Liver (tissue), 9 donors: ENCODE results near the gene PFAS. TPM values are rescaled to one million over a fixed set of nuclear protein-coding genes. Genes with fewer than 3 reads are reported as not detected.

Source experiments
- DNase-seq: peaks from one replicate; pipeline ENCODE4 v3.0.0-alpha.2; 2017; ENCODE audit warnings: low spot score
- H3K27ac ChIP-seq, 2 donors: one replicate each; pipeline ENCODE4 v1.7.0; 2013; ENCODE audit warnings: inconsistent platforms in 2 of 2, low read length in 2 of 2, control low read depth in 1 of 2, low read depth in 1 of 2, mild to moderate bottlenecking in 1 of 2
- H3K27me3 ChIP-seq, 4 donors: one replicate each; pipeline versions ENCODE4 v1.6.1 to v1.7.0; 2013; ENCODE audit warnings: low read length in 3 of 4, inconsistent platforms in 1 of 4, mild to moderate bottlenecking in 1 of 4, moderate library complexity in 1 of 4; ENCODE audit not compliant: control insufficient read depth in 4 of 4, insufficient read depth in 4 of 4
- H3K36me3 ChIP-seq, 4 donors: one replicate each; pipeline versions ENCODE4 v1.6.1 to v1.7.0; 2013; ENCODE audit warnings: low read length in 3 of 4, mild to moderate bottlenecking in 3 of 4, low read depth in 1 of 4, moderate library complexity in 1 of 4; ENCODE audit not compliant: control insufficient read depth in 4 of 4, insufficient read depth in 3 of 4
- H3K4me1 ChIP-seq, 4 donors: one replicate each; pipeline versions ENCODE4 v1.6.1 to v1.7.0; 2013; ENCODE audit warnings: low read length in 3 of 4, mild to moderate bottlenecking in 3 of 4, moderate library complexity in 1 of 4; ENCODE audit not compliant: control insufficient read depth in 4 of 4, insufficient read depth in 4 of 4
- H3K4me3 ChIP-seq, 3 donors: one replicate each; pipeline versions ENCODE4 v1.6.1 to v1.7.0; 2013; ENCODE audit warnings: low read length in 3 of 3, control low read depth in 1 of 3, low read depth in 1 of 3, mild to moderate bottlenecking in 1 of 3
- H3K9ac ChIP-seq, 2 donors: one replicate each; pipeline ENCODE4 v1.7.0; 2013; ENCODE audit warnings: low read length in 2 of 2, mild to moderate bottlenecking in 2 of 2, moderate library complexity in 2 of 2, control low read depth in 1 of 2, low read depth in 1 of 2
- H3K9me3 ChIP-seq, 4 donors: one replicate each; pipeline versions ENCODE4 v1.6.1 to v1.7.0; 2013; ENCODE audit warnings: low read length in 3 of 4; ENCODE audit not compliant: control insufficient read depth in 4 of 4
- ATF3 ChIP-seq: IDR thresholded peaks from 2 replicates; pipeline ENCODE4 v1.6.1; 2016; ENCODE audit warnings: antibody characterized with exemption
- CTCF ChIP-seq: fragments of 150-350 bp; IDR thresholded peaks from 2 replicates; pipeline ENCODE4 v1.5.1; 2017; ENCODE audit warnings: improper control_type of control experiment, low read depth, low read length; ENCODE audit not compliant: missing input control
- FOXA1 ChIP-seq: IDR thresholded peaks from 2 replicates; pipeline ENCODE4 v1.6.1; 2016; ENCODE audit warnings: antibody characterized with exemption
- FOXA2 ChIP-seq: IDR thresholded peaks from 2 replicates; pipeline ENCODE4 v1.6.1; 2016; ENCODE audit warnings: antibody characterized with exemption
- GABPA ChIP-seq, 2 donors: IDR thresholded peaks in 1 of 2; conservative IDR thresholded peaks in 1 of 2; 2 replicates each; pipeline ENCODE4 v1.6.1; 2016; ENCODE audit warnings: antibody characterized with exemption in 2 of 2, mild to moderate bottlenecking in 1 of 2, moderate library complexity in 1 of 2
- HNF4A ChIP-seq, 2 donors: conservative IDR thresholded peaks; 2 replicates each; pipeline ENCODE4 v1.6.1; 2016; ENCODE audit warnings: antibody characterized with exemption in 2 of 2, mild to moderate bottlenecking in 2 of 2
- HNF4G ChIP-seq: IDR thresholded peaks from 2 replicates; pipeline ENCODE4 v1.6.1; 2016; ENCODE audit warnings: antibody characterized with exemption
- JUND ChIP-seq, 2 donors: IDR thresholded peaks; 2 replicates each; pipeline ENCODE4 v1.6.1; 2016; ENCODE audit warnings: antibody characterized with exemption in 2 of 2
- MAX ChIP-seq: IDR thresholded peaks from 2 replicates; pipeline ENCODE4 v1.6.1; 2016; ENCODE audit warnings: antibody characterized with exemption
- NR2F2 ChIP-seq: IDR thresholded peaks from 2 replicates; pipeline ENCODE4 v1.6.1; 2016; ENCODE audit warnings: antibody characterized with exemption
- REST ChIP-seq: IDR thresholded peaks from 2 replicates; pipeline ENCODE4 v1.6.1; 2016; ENCODE audit warnings: antibody characterized with exemption, mild to moderate bottlenecking
- RXRA ChIP-seq, 2 donors: IDR thresholded peaks; 2 replicates each; pipeline ENCODE4 v1.6.1; 2017 to 2018; ENCODE audit warnings: antibody characterized with exemption in 2 of 2, mild to moderate bottlenecking in 1 of 2
- TAF1 ChIP-seq: conservative IDR thresholded peaks from 2 replicates; pipeline ENCODE4 v1.6.1; 2016; ENCODE audit warnings: antibody characterized with exemption, mild to moderate bottlenecking
- YY1 ChIP-seq: IDR thresholded peaks from 2 replicates; pipeline ENCODE4 v1.6.1; 2016; ENCODE audit warnings: antibody characterized with exemption, mild to moderate bottlenecking
- ZBTB33 ChIP-seq: IDR thresholded peaks from 2 replicates; pipeline ENCODE4 v1.6.1; 2016; ENCODE audit warnings: antibody characterized with exemption
- WGBS: extraction: QIAGEN DNeasy Blood & Tissue Kit; methylation state at CpG from one replicate; pipeline ENCODE4 v1.1.7; 2013; 5-methylcytosine and 5-hydroxymethylcytosine counted together
- polyA plus RNA-seq, 2 donors: library from polyadenylated mRNA; stranded (reverse) in 1 of 2; unstranded in 1 of 2; fragments of 200-250 nt in 1 of 2; fragments of >200 nt in 1 of 2; fragmentation: Nextera tagmentation in 1 of 2; extraction: Ambion mirVana in 1 of 2; gene quantifications; one replicate each; pipeline versions ENCODE4 v1.2.1 to v1.2.3, GENCODE V29; 2013 to 2015
- total RNA-seq, 2 donors: library from RNA; depleted of rRNA; stranded (reverse); fragments of >200 nt; gene quantifications; one replicate each; pipeline ENCODE4 v1.2.3, GENCODE V29; 2014
- donor health status: healthy.
- donor health status: healthy.
- donor health status: healthy.
- donor health status: healthy.
- donor health status: healthy.

Gene PFAS
- total and polyA plus RNA-seq, 4 donors: 6.0 to 18.5 (median 10.8) TPM

GRCh38 chr17:8312251-8312650 is 63.2 kb downstream of the PFAS start:
- peaks cover 0 to 3% (median 1%) of the 10 kb centered on the region in 4 donors for H3K27me3 ChIP-seq
- H3K4me3 ChIP-seq: no peak overlapping the region
- WGBS: 71% methylated on average over 13 of the region's 13 CpGs

More at GRCh38 chr17:8312251-8312650, 63.2 kb downstream of the PFAS start:
- DNase-seq: no peak
- H3K9ac ChIP-seq: no peak overlapping the region
- no peaks in the 10 kb centered on the region for H3K36me3 ChIP-seq
- TF ChIP-seq NR2F2: no peak
- TF ChIP-seq FOXA2: no peak
- no peak for TF ChIP-seq FOXA1
- no peak for TF ChIP-seq ATF3
- no peak for TF ChIP-seq ZBTB33
- no peak for TF ChIP-seq GABPA (IDR thresholded peaks at IDR 0.05 in 1 of 2, conservative IDR thresholded peaks at IDR 0.05 in 1 of 2)
- no peak for TF ChIP-seq RXRA (IDR thresholded peaks at IDR 0.05)
- no peak for TF ChIP-seq TAF1
- no peak for TF ChIP-seq MAX
- no peak for TF ChIP-seq REST
- TF ChIP-seq HNF4G: no peak
- TF ChIP-seq YY1: no peak
- TF ChIP-seq CTCF: no peak
- no peak for TF ChIP-seq JUND (IDR thresholded peaks at IDR 0.05)
- TF ChIP-seq HNF4A (conservative IDR thresholded peaks at IDR 0.05): no peak
- no peak overlapping the region for H3K27ac ChIP-seq
- H3K9me3 ChIP-seq: no peaks in the 10 kb centered on the region
- peaks cover 0 to 8% (median 3%) of the 10 kb centered on the region in 4 donors for H3K4me1 ChIP-seq
